ENCODE data around the gene UBR2. TPM values are rescaled to one million over a fixed set of nuclear protein-coding genes. Genes with fewer than 3 reads are reported as not detected.

UBR2 gene
- total and polyA plus RNA-seq, 12 donors = 11.4 to 46.9 (median 30.2) TPM

GRCh38 chr6:42561986-42562385 is 1.8 kb upstream of the UBR2 start:
- H3K4me3 ChIP-seq = no peak overlapping the region
- TF ChIP-seq, protein P1, sequence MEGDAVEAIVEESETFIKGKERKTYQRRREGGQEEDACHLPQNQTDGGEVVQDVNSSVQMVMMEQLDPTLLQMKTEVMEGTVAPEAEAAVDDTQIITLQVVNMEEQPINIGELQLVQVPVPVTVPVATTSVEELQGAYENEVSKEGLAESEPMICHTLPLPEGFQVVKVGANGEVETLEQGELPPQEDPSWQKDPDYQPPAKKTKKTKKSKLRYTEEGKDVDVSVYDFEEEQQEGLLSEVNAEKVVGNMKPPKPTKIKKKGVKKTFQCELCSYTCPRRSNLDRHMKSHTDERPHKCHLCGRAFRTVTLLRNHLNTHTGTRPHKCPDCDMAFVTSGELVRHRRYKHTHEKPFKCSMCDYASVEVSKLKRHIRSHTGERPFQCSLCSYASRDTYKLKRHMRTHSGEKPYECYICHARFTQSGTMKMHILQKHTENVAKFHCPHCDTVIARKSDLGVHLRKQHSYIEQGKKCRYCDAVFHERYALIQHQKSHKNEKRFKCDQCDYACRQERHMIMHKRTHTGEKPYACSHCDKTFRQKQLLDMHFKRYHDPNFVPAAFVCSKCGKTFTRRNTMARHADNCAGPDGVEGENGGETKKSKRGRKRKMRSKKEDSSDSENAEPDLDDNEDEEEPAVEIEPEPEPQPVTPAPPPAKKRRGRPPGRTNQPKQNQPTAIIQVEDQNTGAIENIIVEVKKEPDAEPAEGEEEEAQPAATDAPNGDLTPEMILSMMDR (IDR thresholded peaks at IDR 0.05) = no peak
- no peak for TF ChIP-seq POLR2A (IDR thresholded peaks at IDR 0.05)
- H3K36me3 ChIP-seq (replicated peaks in 1 of 2) = no peaks in the 10 kb centered on the region
- H3K27ac ChIP-seq = no peak overlapping the region
- DNase-seq = no peak
- peaks cover 0 to 15% of the 10 kb centered on the region in 2 donors for H3K4me1 ChIP-seq (replicated peaks in 1 of 2)
- H3K27me3 ChIP-seq = no peaks in the 10 kb centered on the region
- 54 to 69% (median 58%) methylated on average over 3 of the region's 3 CpGs for WGBS, 4 donors
- H3K9me3 ChIP-seq (replicated peaks in 1 of 3) = no peaks in the 10 kb centered on the region
- intact Hi-C loops (cut with DNase I) = no loop called here

DNA sequence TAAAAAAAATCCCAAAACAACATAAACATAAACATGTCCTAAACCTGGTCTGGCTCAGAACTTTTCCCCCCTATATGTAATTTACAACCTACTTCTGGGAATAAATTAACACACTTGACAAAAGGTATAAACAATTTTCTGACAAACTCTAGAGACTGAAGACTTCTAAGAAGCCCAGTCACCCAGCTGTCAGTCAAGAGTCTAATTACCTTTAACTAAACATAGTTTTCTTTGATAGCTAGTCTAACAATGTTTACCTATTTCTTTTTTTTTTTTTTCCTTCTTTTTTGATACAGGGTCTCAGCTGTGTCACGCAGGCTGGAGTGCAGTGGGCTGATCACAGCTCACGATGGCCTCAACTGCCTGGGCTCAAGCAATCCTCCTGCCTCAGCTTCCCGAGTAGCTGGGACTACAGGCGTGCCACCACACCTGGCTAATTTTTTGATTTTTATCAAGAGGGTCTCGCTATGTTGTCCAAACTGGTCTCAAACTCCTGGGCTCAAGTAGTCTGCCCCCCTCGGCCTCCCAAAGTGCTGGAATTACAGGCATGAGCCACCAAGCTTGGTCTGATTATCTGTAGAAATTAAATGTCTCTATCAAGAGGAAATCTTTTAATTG is 932 bp upstream of the UBR2 start:
- peak overlapping the region in 1 of 4 donors; percentile 80 for H3K4me3 ChIP-seq
- peak in 1 of 7 donors; percentile 38 for DNase-seq
- intact Hi-C loops (cut with DNase I) = no loop called here
- no peak for TF ChIP-seq POLR2A (IDR thresholded peaks at IDR 0.05)
- TF ChIP-seq, protein P1 (IDR thresholded peaks at IDR 0.05) = no peak
- no peak overlapping the region for H3K27ac ChIP-seq
- H3K4me1 ChIP-seq (replicated peaks in 1 of 2) = peaks cover 0 to 17% of the 10 kb centered on the region in 2 donors
- 73 to 78% (median 74%) methylated on average over 6 of the region's 6 CpGs for WGBS, 4 donors
- H3K9me3 ChIP-seq (replicated peaks in 1 of 3) = no peaks in the 10 kb centered on the region
- no peaks in the 10 kb centered on the region for H3K36me3 ChIP-seq (replicated peaks in 1 of 2)
- H3K27me3 ChIP-seq = no peaks in the 10 kb centered on the region

DNA sequence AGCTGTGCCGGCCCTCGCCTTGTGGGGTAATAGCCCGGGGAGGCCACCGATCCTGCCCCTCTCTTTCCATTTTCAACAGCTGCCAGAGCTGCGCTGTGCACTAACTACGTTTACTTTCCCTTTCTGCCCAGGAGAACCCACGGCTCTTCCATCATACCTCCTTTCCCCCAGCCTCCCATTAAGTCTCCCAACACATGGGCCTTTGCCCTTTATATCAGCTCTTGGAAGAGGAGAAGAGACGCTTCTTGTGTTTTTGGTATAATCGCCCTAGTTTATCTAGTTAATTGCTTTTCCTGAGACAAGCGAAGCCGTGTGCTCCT is 637 bp downstream of the UBR2 start:
- Histone ChIP-seq H3K4me1 (replicated peaks in 1 of 2) (peaks cover 0 to 27% of the 10 kb centered on the region in 2 donors), H3K4me3 (peak overlapping the region; percentile 76 to 91 (median 81)), H3K9me3 (replicated peaks in 1 of 3) (no peaks in the 10 kb centered on the region), H3K27ac (peak overlapping the region; percentile 92 to 98 (median 93)), H3K27me3 (no peaks in the 10 kb centered on the region), H3K36me3 (replicated peaks in 1 of 2) (no peaks in the 10 kb centered on the region)
- 0 to 1% (median 1%) methylated on average over 11 of the region's 11 CpGs for WGBS, 4 donors
- intact Hi-C loops (cut with DNase I) = no loop called here
- DNase-seq = no peak
- TF ChIP-seq, protein P1 (IDR thresholded peaks at IDR 0.05) = no peak
- TF ChIP-seq POLR2A (IDR thresholded peaks at IDR 0.05) = no peak

DNA sequence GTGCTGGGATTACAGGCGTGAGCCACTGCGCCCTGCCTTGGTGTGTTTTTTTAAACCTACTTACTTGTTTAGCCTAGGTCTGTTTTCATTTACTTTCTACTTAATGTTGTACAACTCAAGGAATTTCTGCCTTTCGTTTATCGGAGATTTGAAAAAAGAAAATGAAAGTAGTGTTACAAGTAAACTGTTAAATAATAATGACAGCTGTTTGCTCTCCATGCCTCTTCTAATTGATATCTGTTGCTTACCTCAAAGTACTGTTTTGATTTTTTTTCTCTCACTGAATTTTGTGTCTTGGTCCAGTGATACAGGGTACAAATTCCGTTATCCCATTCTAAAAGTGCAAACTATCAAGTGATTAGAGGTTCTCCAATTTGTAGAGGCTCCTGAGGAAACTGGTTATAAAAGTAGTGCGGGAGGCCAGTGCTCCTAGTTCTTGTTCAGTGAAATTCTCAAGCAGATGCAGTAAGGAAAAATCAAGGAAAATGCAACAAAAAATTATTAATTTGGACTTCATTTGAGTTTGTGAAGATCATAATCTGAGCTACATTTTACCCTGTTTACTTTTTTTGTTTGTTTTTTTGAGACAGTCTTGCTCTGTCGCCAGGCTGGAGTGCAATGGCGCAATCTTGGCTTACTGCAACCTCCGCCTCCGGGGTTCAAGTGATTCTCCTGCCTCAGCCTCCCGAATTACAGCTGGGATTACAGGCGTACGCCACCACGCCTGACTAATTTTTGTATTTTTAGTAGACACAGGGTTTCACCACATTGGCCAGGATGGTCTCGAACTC is 2.2 kb downstream of the UBR2 start:
- H3K27ac ChIP-seq = peak overlapping the region; percentile 61 to 98 (median 93)
- intact Hi-C loops (cut with DNase I) = no loop called here
- no peaks in the 10 kb centered on the region for H3K9me3 ChIP-seq (replicated peaks in 1 of 3)
- DNase-seq = no peak
- no peaks in the 10 kb centered on the region for H3K36me3 ChIP-seq (replicated peaks in 1 of 2)
- peak overlapping the region in 3 of 4 donors; percentile 80 to 91 (median 82) for H3K4me3 ChIP-seq
- 55 to 60% (median 57%) methylated on average over 15 of the region's 15 CpGs for WGBS, 4 donors
- H3K4me1 ChIP-seq (replicated peaks in 1 of 2) = peaks cover 0 to 37% of the 10 kb centered on the region in 2 donors
- no peak for TF ChIP-seq POLR2A (IDR thresholded peaks at IDR 0.05)
- TF ChIP-seq, protein P1 (IDR thresholded peaks at IDR 0.05) = no peak
- no peaks in the 10 kb centered on the region for H3K27me3 ChIP-seq

Data from adrenal gland (tissue), 12 donors.